HCEC 1CT (cell line): ENCODE measurements around the gene TBC1D22A.

Source experiments
- DNase-seq: peaks from one replicate; pipeline ENCODE4 v3.0.0-alpha.2; 2017

The TBC1D22A gene

GRCh38 chr22:47001288-47001687 is 238.8 kb downstream of the TBC1D22A start:
- no peak for DNase-seq

DNA sequence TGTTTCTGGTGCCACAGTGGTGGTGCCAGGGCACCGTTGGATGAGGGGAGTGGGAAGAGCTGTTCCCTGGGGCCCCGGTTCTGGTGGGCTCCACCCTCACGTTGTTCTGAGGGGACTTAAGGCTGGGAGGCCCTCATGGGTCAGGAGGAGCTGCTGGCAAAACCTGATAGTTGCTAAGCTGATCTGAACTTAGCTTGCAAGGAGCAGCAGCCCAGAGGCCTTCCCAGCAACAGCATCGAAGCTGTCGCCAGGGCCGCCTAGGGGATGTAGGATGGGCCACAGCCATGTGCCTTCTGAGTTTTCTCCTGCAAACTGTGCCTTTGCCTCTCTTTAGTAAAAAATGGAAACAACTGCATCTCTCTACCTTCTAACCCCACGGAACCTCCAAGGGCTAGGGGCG is 240.2 kb downstream of the TBC1D22A start:
- DNase-seq: no peak

DNA sequence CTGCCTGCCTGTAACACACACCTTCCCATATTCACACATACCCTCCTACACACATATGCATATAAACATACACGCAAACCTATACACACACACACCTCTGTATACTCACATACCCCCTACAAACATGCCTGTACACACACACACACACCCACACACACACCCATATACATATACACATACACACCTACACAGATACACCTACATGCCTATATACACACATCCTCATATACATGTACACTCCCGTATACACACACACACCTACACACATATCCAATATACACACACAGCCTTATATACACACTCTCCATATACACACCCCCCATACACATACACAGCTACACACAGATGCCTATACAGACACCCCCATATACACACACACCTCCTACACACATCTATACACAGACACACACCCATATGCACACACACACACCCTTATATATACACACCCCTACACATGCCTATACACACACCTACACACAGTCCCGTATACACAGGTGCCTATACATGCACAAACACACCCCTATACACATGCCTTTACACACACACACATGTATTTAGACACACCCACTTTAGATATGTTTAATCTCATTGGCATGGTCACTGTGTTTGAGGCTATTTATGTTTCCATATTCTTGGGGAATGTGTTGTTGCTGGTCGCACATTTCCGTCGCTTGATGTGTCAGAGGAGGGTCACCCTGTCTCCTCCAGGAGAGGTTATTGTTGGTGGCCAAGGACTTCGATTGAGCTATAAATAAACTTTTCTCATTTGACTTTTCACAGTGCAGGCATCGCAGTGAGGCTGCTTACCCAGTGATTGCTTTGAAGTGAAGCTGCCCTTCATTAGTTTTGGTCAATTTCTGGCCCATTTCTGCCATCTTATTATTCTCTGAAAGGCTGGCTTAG is 243.3 kb downstream of the TBC1D22A start:
- no peak for DNase-seq

GRCh38 chr22:47006433-47006832 is 244.0 kb downstream of the TBC1D22A start:
- DNase-seq: no peak

GRCh38 chr22:47006869-47007268 is 244.4 kb downstream of the TBC1D22A start:
- no peak for DNase-seq

- DNase-seq: no peak
These were observed 245.0 kb downstream of the TBC1D22A start for GRCh38 chr22:47007496-47007895.

DNA sequence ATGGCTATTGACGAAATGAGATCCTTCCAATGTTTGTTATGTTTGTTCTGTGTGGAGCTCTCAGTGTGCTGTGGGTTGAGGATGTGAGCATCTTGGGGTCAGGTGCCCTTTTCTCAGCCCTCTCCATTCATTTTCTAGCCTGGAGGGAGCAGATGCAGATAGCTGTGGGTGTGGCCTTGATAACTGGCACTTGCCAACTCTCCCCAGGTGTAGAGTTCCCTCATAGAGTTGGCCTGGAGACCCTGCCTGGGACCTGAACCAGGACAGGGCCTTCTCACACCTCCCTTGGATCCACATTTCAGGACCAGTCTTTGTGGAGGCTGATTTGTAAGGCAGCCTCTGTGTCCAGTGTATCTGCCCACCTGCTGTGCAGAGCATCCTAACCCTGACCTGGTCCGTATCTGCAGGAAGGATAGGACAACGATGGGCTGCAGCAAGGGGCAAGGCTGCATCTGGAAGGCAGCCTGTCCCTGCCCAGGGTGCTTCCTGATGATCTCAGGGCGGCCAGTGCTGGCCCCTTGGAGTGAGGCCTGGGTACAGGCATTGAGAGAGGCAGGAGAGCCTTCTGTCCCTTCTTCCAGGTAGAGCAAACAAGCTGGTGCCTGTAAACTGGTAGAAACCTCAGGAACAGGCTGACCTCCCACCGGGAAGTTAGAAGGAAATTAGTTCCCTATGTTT is 245.9 kb downstream of the TBC1D22A start:
- no peak for DNase-seq

DNA sequence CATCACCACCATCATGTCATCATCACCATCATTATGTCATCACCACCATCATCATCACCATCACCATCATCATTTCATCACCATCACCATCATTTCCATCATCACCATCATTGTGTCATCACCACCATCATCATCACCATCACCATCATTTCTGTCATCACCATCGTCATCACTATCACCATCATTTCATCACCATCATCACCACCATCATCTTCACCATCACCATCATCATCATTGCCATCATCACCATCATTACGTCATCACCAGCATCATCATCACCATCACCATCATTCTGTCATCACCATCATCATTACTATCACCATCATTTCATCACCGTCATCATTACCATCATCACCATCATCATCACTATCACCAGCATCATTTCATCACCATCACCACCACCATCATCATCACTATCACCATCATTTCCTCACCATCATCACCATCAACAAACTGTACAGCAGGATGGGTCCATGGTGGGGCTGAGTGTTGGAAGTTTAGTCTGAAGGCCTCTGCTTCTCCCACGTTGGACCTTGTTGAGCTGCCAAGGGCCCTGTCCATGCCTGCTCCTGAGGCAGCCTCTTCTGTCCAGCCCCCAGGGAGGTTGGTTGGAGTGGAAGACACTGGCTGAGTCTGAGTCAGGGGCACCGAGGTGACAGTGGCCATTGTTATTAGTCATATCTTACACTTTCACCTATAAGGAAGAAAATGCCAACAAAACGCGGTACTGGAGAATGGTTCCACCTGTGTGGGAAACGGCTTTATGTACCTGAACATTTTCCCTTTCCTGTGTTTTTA is 247.1 kb downstream of the TBC1D22A start:
- DNase-seq: no peak

DNA sequence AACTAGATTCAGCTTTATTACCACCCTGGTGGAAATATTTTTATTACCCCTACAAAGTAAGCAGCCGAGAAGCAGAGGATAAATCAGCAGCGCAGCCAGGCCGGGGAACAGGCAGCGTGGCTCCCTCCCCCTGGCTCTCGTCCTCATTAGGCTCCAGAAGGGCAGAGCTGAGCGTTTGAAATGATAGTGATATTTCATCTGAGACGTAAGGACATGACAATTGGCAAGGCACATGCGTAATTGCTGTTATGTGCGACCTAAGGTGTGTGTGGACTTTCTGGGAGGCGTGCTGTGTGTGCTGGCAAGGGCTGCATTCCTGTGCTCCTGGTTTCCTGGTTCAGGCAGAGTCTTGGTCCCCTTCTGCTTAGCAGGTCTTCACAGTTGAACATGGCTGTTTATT is 247.8 kb downstream of the TBC1D22A start:
- no peak for DNase-seq

DNA sequence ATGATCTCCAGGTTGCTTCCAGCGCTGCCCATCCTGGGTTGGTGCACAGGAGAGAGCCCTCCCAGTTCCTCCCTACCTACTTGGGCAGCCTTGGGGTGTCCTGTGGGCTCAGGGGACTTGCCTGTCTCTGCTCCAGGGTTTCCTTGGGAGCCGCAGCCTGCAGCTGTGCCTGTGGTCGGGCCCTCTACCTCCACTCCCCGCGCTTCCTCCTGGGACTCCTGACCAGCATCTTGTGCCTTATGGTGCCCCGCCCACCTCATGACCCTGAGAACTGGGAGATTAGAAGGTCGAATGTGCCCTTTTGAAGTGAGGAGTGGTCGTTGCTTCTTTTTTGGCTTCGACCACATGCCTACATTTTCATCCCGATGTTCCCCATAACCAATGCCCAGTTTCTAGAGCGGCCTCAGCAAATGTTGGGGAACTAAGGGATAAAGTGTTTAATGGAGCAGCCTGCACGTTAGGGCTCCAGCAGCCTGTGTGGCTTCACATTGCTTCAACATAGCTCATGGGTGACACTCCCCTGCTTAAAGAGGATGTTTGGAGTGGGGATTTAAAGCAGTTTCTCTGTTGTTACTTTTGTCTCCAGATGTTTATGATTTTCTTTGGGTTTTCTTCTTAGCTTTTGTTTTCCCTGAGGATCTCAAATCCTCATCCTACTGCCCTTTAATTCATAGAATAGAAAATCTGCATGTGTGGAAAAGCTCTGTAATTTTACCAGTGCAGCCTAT is 248.8 kb downstream of the TBC1D22A start:
- DNase-seq: no peak

DNA sequence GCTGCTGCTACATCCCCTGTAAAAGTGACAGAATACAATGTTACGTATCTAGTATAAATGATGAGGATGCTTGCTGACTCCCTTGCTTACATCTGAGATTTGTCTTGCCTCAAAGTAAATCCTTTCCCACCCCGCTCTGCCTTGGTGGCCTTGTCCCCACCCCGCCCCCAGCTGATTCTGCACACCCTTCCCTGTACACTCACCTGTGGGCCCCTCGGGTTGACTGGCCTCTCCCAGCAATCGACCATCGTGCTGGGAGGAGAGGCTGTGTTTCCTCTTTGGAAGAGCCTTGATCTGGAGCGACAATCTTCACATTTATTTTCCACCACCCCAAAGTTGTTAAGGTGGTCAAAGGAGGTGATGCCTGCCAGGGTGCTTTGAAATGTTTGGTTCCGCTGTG is 249.4 kb downstream of the TBC1D22A start:
- no peak for DNase-seq

- no peak for DNase-seq
These were observed 250.3 kb downstream of the TBC1D22A start for GRCh38 chr22:47012589-47013370.

DNA sequence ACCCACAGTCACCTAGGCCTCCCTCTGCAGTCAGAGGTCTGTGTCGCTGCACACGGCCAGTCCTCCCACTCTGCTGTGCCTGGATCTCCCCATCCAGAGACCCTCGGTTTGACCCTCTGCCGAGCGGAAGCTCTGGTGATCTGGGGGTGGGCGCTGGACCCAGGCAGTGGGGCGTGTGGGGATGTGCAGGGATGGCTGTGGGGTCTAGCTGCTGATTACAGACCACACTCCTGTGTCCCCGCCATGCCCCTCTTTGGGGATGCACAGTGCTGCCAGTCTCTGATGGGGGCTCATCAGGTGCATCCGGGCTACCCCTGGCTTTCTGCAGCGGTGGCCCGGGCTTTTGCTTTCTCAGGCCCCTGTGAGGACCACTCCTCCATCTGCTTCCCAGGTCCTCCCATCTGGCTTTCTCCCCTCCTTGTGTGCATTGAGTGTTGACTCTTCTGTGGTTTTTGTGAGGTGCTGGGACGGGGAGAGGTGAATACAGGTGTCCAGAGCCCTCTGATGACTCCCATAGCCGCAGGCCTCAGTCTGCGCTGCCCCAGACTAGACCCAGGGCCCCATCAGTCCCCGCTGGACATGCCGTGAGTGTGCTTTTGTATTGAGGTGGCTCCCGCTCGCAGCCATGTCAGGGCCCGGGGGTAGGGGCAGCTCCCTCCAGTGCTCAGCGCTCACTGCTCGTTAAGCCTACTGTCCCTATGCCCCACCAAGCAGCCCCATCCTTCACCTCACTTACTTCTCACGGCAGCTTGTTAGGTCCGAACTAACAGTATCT is 251.6 kb downstream of the TBC1D22A start:
- no peak for DNase-seq

DNA sequence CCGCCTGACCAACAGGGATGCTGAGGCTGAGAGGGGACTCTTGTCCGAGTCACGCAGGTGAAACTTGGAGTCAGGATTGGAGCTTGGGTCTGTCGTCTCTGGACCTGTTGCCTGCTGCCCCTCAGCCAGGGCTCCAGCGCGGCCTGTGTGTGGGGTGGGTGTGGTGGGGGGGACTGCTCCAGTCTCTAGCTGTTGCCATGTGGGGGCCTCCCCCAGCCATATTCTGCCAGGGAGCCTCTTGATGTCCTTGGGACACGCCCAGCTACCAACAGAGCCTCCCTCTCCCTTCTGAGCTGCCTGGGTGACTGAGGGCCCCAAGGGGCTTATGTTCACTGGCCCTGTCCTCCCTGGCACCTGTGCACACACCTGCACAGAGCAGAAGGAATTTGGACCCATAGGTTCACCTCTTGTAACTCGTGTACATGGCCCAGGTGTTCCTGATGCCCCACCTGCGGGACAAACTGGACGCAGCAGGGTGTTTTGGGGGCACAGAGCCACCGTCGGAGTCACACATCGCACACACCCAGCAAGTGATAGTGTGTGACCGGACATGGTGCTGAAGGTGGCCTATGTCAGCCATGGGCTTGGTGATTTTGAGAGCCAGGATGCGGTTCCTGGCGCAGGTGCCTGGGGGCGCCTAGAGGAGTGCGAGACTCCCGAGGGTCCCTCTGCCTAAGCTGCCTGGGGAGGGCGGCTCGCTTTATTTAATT is 252.3 kb downstream of the TBC1D22A start:
- DNase-seq: no peak

DNA sequence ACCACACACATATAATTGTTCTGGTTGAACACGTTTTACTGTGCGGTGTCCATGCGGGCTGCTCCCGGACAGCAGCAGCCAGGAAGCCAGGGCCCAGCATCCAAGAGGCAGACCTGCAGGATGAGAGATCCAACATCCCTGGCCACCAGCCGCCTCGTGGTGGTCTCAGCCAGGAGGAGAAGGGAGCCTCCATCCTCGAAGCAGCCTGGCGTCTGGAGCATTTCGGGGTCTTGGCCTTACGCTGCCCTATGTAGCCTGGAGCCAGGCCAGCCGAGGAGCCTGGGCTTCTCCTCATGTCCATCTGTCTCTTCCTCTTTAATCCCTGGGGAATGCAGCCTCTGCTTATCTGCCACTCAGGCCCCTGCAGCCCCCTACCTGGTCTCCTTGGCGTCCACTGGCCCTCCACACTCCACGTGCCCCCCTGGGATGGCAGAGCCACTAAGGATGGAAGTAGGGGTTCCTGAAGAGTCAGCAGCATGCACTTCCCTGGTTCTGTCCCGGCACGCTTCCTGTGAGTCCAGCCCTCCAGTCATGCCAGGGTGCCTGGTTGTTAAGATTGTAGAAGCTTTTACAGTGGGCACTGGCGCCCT is 253.2 kb downstream of the TBC1D22A start:
- DNase-seq: no peak

DNA sequence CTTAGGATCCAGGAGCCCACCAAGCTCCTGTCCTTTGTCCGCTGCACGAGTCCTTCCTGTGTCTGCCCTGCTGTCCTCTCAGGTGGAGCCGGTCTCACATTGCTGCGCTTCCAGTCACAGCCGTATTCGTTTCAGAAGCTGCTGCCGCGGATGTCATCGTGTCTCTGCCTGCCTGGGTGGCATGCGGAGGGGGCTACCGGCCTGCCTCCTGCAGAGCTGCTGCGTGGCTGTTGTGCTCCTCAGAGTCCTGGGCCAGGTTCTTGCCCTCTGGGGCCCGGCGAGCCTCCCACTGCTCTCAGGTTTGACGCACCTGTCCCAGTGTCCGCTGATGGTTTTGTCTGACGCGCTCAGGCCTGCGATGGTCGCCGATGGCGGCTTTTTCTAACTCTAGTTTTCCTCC is 254.2 kb downstream of the TBC1D22A start:
- no peak for DNase-seq

DNA sequence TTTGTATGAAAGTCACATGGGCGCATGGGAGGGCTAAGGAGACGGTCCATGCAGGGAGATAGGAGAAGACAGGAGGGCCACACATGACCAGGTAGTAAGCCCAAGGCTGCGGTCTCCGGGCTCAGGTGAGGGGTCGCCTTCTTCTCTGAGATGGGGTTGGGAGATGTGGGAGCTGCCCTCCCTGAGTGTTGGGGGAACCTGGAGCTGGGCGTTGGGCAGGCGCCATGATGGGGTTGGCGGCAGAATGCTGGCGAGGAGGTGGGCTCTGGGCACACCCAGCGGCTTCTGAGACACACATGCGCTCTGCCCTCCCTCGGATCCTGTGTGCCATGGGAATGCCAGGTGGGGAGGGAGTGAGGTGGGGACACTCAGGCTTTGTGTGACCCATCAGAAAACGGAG is 254.8 kb downstream of the TBC1D22A start:
- no peak for DNase-seq

GRCh38 chr22:47018010-47018910 is 255.8 kb downstream of the TBC1D22A start:
- DNase-seq: no peak
